CD4-positive, alpha-beta memory T cell (primary cell): ENCODE data around the gene TXNDC2. TPM values are rescaled to one million over a fixed set of nuclear protein-coding genes. Genes with fewer than 3 reads are reported as not detected.
"Not testable (repeated sequence)": the region's sequence is repeated elsewhere in the genome, so short reads cannot be mapped to it uniquely, and the experiment has no call there.

ENCODE experiments used
- CTCF ChIA-PET: fragments of 350-600 bp; sonication (Branson Sonifier 250); formaldehyde crosslinking; loops from one replicate; lab custom pipeline; 2021; ENCODE audit warnings: inconsistent platforms; ENCODE audit not compliant: partially characterized antibody; lab: Charles Lee
- POLR2A ChIA-PET: fragments of 350-600 bp; sonication (Branson Sonifier 250); formaldehyde crosslinking; loops from one replicate; lab custom pipeline; 2021; ENCODE audit not compliant: partially characterized antibody; lab: Charles Lee
- DNase-seq, 5 donors: peaks; one replicate each; pipeline versions ENCODE4 v3.0.0 to v3.0.0-alpha.2; 2020 to 2022; ENCODE audit warnings: mixed read lengths in 1 of 5
- H3K27ac ChIP-seq: one replicate; pipeline ENCODE4 v1.7.0; 2013; ENCODE audit warnings: low read depth, low read length
- H3K27me3 ChIP-seq: 2 replicates; pipeline ENCODE4 v1.7.0; 2013; ENCODE audit warnings: mild to moderate bottlenecking, low read length, moderate library complexity; ENCODE audit not compliant: insufficient read depth
- H3K36me3 ChIP-seq: 2 replicates; pipeline ENCODE4 v1.7.0; 2013; ENCODE audit warnings: mild to moderate bottlenecking, low read length, moderate library complexity; ENCODE audit not compliant: insufficient read depth
- H3K4me1 ChIP-seq: 2 replicates; pipeline ENCODE4 v1.7.0; 2013; ENCODE audit warnings: mild to moderate bottlenecking, low read length, moderate library complexity; ENCODE audit not compliant: insufficient read depth
- H3K4me3 ChIP-seq, 2 donors: one replicate each; pipeline ENCODE4 v1.7.0; 2013; ENCODE audit warnings: low read length in 2 of 2, mild to moderate bottlenecking in 1 of 2
- H3K9me3 ChIP-seq, 2 donors: one replicate each; pipeline ENCODE4 v1.7.0; 2013; ENCODE audit warnings: low read length in 2 of 2, control low read depth in 1 of 2; ENCODE audit not compliant: control insufficient read depth in 1 of 2
- H3K27ac Mint-ChIP-seq, 7 donors: one replicate each; pipeline ENCODE4 v1.8.0; 2020 to 2021; ENCODE audit warnings: mixed read lengths in 7 of 7, mild to moderate bottlenecking in 6 of 7, inconsistent platforms in 3 of 7, moderate library complexity in 3 of 7
- H3K27me3 Mint-ChIP-seq, 2 donors: one replicate each; pipeline ENCODE4 v1.8.0; 2020 to 2021; ENCODE audit warnings: mixed read lengths in 2 of 2
- H3K36me3 Mint-ChIP-seq, 2 donors: one replicate each; pipeline ENCODE4 v1.8.0; 2020 to 2021; ENCODE audit warnings: mixed read lengths in 2 of 2, inconsistent platforms in 1 of 2, mild to moderate bottlenecking in 1 of 2
- H3K4me1 Mint-ChIP-seq, 4 donors: one replicate each; pipeline ENCODE4 v1.8.0; 2020 to 2021; ENCODE audit warnings: mixed read lengths in 4 of 4, mild to moderate bottlenecking in 1 of 4
- H3K4me3 Mint-ChIP-seq, 8 donors: one replicate each; pipeline ENCODE4 v1.8.0; 2020 to 2021; ENCODE audit warnings: mixed read lengths in 8 of 8, mild to moderate bottlenecking in 7 of 8, moderate library complexity in 6 of 8, inconsistent platforms in 3 of 8
- H3K9me3 Mint-ChIP-seq, 8 donors: one replicate each; pipeline ENCODE4 v1.8.0; 2020 to 2021; ENCODE audit warnings: mixed read lengths in 8 of 8, mild to moderate bottlenecking in 5 of 8, inconsistent platforms in 3 of 8, moderate library complexity in 1 of 8
- intact Hi-C: fragments of 100-400 bp; cut with micrococcal nuclease; formaldehyde crosslinking; loops from one replicate; pipeline ENCODE4 v1.15.1; 2023
- polyA plus RNA-seq, 2 donors: library from polyadenylated mRNA; unstranded; fragments of 300-500 nt; fragmentation: Illumina TruSeq; gene quantifications; one replicate each; pipeline ENCODE4 v1.2.3, GENCODE V29; 2021
- total RNA-seq, 2 experiments: library from RNA; stranded (reverse); gene quantifications; one replicate each; pipeline ENCODE4 v1.2.3, GENCODE V29; 2021

TXNDC2 gene
- total and polyA plus RNA-seq, 4 experiments from 2014 or later, result not detected

DNA sequence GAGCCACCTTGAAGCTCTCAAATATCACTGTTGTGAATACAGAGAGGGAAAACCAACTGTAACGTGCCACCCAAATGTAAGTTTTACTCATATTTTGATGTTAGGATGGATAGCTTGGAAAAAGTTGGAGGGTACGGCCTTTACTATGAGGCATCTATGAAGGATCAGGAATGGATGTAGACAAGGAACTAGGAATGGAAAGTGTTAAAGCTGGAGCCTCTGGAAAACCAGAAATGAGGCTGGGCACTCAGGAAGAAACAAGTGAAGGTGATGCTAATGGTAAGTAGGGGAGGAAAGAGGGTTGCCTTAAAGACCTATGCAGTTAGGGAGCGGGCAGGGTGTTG is 204 bp downstream of the TXNDC2 start:
- ChIA-PET CTCF (no interaction called here), POLR2A (no interaction called here)
- Mint-ChIP-seq H3K9me3 (no peaks in the 10 kb centered on the region), H3K27ac (no peak overlapping the region), H3K36me3 (no peaks in the 10 kb centered on the region), H3K4me1 (no peaks in the 10 kb centered on the region), H3K27me3 (peaks cover 2 to 3% of the 10 kb centered on the region in 2 donors), H3K4me3 (no peak overlapping the region)
- intact Hi-C loops, result no loop called here
- no peak for DNase-seq
- H3K36me3 ChIP-seq, result no peaks in the 10 kb centered on the region
- H3K4me3 ChIP-seq, result no peak overlapping the region
- no peaks in the 10 kb centered on the region for H3K9me3 ChIP-seq
- no peaks in the 10 kb centered on the region for H3K27me3 ChIP-seq
- H3K4me1 ChIP-seq, result no peaks in the 10 kb centered on the region
- H3K27ac ChIP-seq, result no peak overlapping the region

DNA sequence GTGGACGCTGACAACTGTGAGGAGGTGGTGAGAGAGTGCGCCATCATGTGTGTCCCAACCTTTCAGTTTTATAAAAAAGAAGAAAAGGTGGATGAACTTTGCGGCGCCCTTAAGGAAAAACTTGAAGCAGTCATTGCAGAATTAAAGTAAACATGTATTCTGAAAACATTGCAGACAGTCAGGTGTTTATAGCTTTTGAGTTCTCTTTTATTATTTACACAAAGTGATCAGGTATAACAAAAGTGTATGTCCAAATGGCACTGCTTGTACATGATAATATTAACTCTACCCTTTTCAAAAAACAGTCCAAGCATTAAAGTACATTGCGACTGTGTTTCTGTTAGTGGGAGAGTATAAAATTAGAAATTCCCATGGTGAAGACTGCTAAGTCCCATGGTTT is 2.2 kb downstream of the TXNDC2 start:
- Histone ChIP-seq H3K4me3 (no peak overlapping the region), H3K27me3 (no peaks in the 10 kb centered on the region), H3K9me3 (no peaks in the 10 kb centered on the region), H3K36me3 (no peaks in the 10 kb centered on the region), H3K27ac (no peak overlapping the region), H3K4me1 (no peaks in the 10 kb centered on the region)
- H3K27me3 Mint-ChIP-seq, result peaks cover 2 to 3% of the 10 kb centered on the region in 2 donors
- no peak overlapping the region for H3K27ac Mint-ChIP-seq
- ChIA-PET POLR2A (no interaction called here), CTCF (no interaction called here)
- H3K9me3 Mint-ChIP-seq, result no peaks in the 10 kb centered on the region
- H3K36me3 Mint-ChIP-seq, result no peaks in the 10 kb centered on the region
- H3K4me3 Mint-ChIP-seq, result no peak overlapping the region
- intact Hi-C loops, result no loop called here
- no peaks in the 10 kb centered on the region for H3K4me1 Mint-ChIP-seq
- no peak for DNase-seq

DNA sequence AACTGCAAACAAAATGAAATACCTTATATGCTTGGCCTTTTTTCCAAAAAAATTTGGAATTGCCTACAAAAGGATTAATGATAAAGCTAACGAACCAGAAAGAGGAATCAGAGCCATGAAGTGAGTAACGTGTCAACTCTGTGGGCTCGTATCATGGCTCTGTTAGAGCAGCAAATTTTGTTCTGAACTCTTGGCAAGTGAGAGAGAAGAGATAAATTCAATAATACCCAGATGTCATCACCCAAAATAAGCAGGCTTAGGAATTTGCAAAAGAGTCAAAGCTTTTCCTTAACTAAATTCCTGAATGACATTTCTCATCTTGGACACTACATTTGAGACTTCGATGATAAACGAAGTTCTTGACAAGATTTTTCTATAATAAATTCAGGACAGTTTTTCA is 4.4 kb downstream of the TXNDC2 start:
- ChIA-PET POLR2A (no interaction called here), CTCF (no interaction called here)
- peaks cover 2% of the 10 kb centered on the region in 2 donors for H3K27me3 Mint-ChIP-seq
- no peaks in the 10 kb centered on the region for H3K9me3 Mint-ChIP-seq
- no peaks in the 10 kb centered on the region for H3K4me1 Mint-ChIP-seq
- no peaks in the 10 kb centered on the region for H3K27me3 ChIP-seq
- H3K4me3 Mint-ChIP-seq, result no peak overlapping the region
- H3K36me3 ChIP-seq, result no peaks in the 10 kb centered on the region
- H3K27ac Mint-ChIP-seq, result no peak overlapping the region
- H3K27ac ChIP-seq, result no peak overlapping the region
- H3K4me3 ChIP-seq, result no peak overlapping the region
- no peaks in the 10 kb centered on the region for H3K36me3 Mint-ChIP-seq
- no peaks in the 10 kb centered on the region for H3K9me3 ChIP-seq
- no peak for DNase-seq
- intact Hi-C loops, result no loop called here
- H3K4me1 ChIP-seq, result no peaks in the 10 kb centered on the region

DNA sequence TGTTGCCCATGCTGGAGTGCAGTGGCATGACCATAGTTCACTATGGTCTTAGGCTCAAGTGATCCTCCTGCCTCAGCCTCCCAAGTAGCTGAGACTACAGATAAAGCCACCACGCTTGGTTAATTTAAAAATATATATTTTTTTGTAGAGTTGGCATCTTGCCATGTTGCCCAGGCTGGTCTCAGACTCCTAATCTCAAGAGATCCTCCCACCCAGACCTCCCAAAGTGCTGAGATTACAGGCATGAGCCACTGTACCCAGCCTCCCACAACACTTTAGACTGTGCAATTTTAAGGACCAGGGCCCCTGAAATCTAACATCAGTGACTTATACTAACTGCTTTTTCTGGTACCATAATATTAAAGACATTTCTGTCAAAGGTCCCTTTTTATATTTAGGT is 5.2 kb downstream of the TXNDC2 start:
- POLR2A ChIA-PET, result no interaction called here

DNA sequence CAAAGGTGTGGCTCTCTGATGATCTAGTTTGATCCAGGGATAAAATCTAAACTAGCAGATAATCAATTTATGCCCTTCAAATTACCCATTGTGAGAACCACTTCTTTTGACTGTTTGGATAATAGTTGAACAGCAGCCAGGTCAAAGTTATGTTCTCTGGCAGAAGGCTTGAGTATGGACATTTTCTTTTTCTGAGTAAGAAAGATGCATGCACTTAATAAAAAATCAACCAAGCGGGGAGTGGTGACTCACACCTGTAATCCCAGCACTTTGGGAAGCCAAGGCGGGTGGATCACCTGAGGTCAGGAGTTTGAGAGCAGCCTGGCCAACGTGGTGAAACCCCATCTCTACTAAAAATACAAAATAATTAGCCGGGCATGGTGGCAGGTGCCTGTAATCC is 5.7 kb downstream of the TXNDC2 start:
- H3K27me3 ChIP-seq, H3K4me1 ChIP-seq, H3K4me3 ChIP-seq, H3K4me1 Mint-ChIP-seq, intact Hi-C loops, POLR2A ChIA-PET, H3K27ac ChIP-seq, DNase-seq, H3K36me3 ChIP-seq, H3K9me3 ChIP-seq, H3K9me3 Mint-ChIP-seq, CTCF ChIA-PET, H3K27me3 Mint-ChIP-seq, H3K27ac Mint-ChIP-seq, H3K36me3 Mint-ChIP-seq, H3K4me3 Mint-ChIP-seq: not testable (repeated sequence)

More for the DNA sequence above, 5.2 kb downstream of the TXNDC2 start:
- Histone ChIP-seq H3K27ac (no peak overlapping the region), H3K4me3 (no peak overlapping the region), H3K36me3 (no peaks in the 10 kb centered on the region), H3K27me3 (no peaks in the 10 kb centered on the region), H3K9me3 (no peaks in the 10 kb centered on the region), H3K4me1 (no peaks in the 10 kb centered on the region)
- no peak for DNase-seq
- no peaks in the 10 kb centered on the region for H3K9me3 Mint-ChIP-seq
- no peaks in the 10 kb centered on the region for H3K4me1 Mint-ChIP-seq
- no peak overlapping the region for H3K4me3 Mint-ChIP-seq
- CTCF ChIA-PET, result no interaction called here
- no peaks in the 10 kb centered on the region for H3K36me3 Mint-ChIP-seq
- no peak overlapping the region for H3K27ac Mint-ChIP-seq
- peaks cover 1 to 2% of the 10 kb centered on the region in 2 donors for H3K27me3 Mint-ChIP-seq
- intact Hi-C loops, result no loop called here

DNA sequence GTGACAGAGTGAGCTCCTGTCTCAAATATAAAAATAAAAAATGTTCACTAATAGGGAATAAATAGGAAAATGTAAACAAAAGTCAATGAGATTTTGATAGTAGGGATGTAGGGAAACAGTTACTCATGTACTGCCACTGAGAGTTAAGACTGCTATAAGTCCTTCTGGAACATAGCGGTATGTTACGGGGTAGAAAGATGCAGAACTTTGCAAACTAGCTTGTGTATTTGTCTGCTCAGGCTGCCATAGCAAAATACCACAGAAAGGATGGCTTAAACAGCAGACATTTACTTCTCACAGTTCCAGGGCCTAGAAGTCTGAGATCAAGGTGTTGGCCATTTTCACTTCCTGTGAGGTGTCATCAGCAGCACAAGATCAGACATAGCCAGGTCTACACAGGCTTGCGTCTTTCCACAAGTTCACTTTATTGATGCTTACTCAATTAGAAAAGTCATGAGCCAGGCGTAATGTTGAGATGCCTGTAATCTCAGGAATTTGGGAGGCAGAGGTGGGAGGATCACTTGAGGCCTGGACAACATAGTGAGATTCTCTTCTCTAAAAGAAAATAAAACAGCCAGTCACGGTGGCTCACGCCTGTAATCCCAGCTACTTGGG is 8.8 kb downstream of the TXNDC2 start:
- no peaks in the 10 kb centered on the region for H3K9me3 Mint-ChIP-seq
- CTCF ChIA-PET, result no interaction called here
- Histone ChIP-seq H3K4me3 (no peak overlapping the region), H3K9me3 (no peaks in the 10 kb centered on the region), H3K36me3 (no peaks in the 10 kb centered on the region), H3K27ac (no peak overlapping the region), H3K27me3 (no peaks in the 10 kb centered on the region), H3K4me1 (no peaks in the 10 kb centered on the region)
- no peak overlapping the region for H3K4me3 Mint-ChIP-seq
- peaks cover 0 to 2% of the 10 kb centered on the region in 2 donors for H3K27me3 Mint-ChIP-seq
- H3K27ac Mint-ChIP-seq, result no peak overlapping the region
- DNase-seq, result no peak
- POLR2A ChIA-PET, result no interaction called here
- no peaks in the 10 kb centered on the region for H3K36me3 Mint-ChIP-seq
- intact Hi-C loops, result no loop called here
- H3K4me1 Mint-ChIP-seq, result peaks cover 0 to 2% (median 0%) of the 10 kb centered on the region in 4 donors

DNA sequence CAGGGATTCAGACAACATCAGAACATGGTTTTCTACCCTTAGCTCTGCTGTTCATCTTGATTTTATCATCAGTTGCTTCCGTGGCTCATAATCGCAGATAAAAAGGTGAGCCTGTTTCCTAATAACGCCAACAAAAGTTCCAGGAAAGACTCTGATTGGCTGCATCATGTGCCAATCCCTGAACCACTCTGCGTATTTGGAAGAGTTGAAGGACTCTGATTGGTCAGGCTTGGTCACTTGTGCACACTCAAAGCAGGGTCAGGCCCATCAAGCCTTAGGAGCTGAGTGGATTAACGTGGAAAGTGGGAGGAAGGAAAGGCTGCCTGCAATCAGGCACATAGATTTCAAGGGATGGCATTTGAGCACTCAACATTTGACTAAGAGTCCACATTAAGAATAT is 11.4 kb downstream of the TXNDC2 start:
- Histone ChIP-seq H3K4me3 (no peak overlapping the region), H3K27ac (no peak overlapping the region), H3K9me3 (no peaks in the 10 kb centered on the region), H3K36me3 (no peaks in the 10 kb centered on the region), H3K4me1 (no peaks in the 10 kb centered on the region), H3K27me3 (no peaks in the 10 kb centered on the region)
- Mint-ChIP-seq H3K4me1 (peaks cover 0 to 2% (median 0%) of the 10 kb centered on the region in 4 donors), H3K4me3 (no peak overlapping the region), H3K27me3 (peaks cover 0 to 2% of the 10 kb centered on the region in 2 donors), H3K27ac (no peak overlapping the region), H3K9me3 (no peaks in the 10 kb centered on the region), H3K36me3 (no peaks in the 10 kb centered on the region)
- POLR2A ChIA-PET, result no interaction called here
- intact Hi-C loops, result no loop called here
- CTCF ChIA-PET, result no interaction called here
- no peak for DNase-seq

DNA sequence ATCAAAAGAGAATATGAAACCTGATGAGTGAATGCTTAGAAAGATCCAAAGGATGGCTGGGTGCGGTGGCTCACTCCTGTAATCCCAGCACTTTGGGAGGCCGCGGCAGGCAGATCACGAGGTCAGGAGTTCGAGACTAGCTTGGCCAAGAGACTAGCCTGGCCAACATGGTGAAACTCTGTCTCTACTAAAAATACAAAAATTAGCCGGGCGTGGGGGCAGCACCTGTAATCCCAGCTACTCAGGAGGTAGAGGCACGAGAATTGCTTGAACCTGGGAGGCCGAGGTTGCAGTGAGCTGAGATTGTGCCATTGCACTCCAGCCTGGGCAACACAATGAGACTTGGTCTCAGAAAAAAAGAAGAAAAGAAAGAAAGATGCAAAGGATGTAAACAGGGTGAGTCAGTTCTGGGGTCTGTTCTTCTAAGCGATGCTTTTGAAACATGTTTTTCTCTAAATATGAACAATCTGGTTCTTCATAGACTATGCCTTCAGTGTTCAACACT is 12.1 kb downstream of the TXNDC2 start:
- H3K27ac ChIP-seq, H3K27me3 Mint-ChIP-seq, H3K4me1 ChIP-seq, H3K27ac Mint-ChIP-seq, H3K4me3 ChIP-seq, DNase-seq, H3K36me3 Mint-ChIP-seq, H3K36me3 ChIP-seq, intact Hi-C loops, H3K27me3 ChIP-seq, H3K9me3 ChIP-seq, CTCF ChIA-PET, H3K4me1 Mint-ChIP-seq, H3K4me3 Mint-ChIP-seq, H3K9me3 Mint-ChIP-seq, POLR2A ChIA-PET: not testable (repeated sequence)
